ENCODE results near the gene GRIK4.

GRCh38 chr11:120532082-120532831 is 20.7 kb downstream of the GRIK4 start:
- TF ChIP-seq CTCF (conservative IDR thresholded peaks at IDR 0.05) = no peak
- no peak for TF ChIP-seq EZH2 (IDR thresholded peaks at IDR 0.05; ENCODE audit: low read depth)
